Prostate gland (tissue), 2 donors: Measurements from ENCODE around the gene B2M. TPM values are rescaled to one million over a fixed set of nuclear protein-coding genes. Genes with fewer than 3 reads are reported as not detected.

Experiments
- DNase-seq: peaks from one replicate; pipeline ENCODE4 v3.0.0-alpha.2; 2019; ENCODE audit warnings: low spot score
- H3K27ac ChIP-seq, 2 donors: fragments of 200-600 bp; sonication (generic); 2 replicates each; pipeline ENCODE4 v1.5.1; 2017 to 2019
- H3K27me3 ChIP-seq: fragments of 200-600 bp; sonication (generic); replicated peaks from 2 replicates; pipeline ENCODE4 v1.5.1; 2019; ENCODE audit not compliant: insufficient read depth
- H3K36me3 ChIP-seq, 2 donors: fragments of 200-600 bp; sonication (generic); 1 replicate in 1 of 2; 2 replicates in 1 of 2; pipeline versions ENCODE4 v1.5.1 to v1.8.1; 2017 to 2019
- H3K4me1 ChIP-seq: fragments of 200-600 bp; sonication (generic); replicated peaks from 2 replicates; pipeline ENCODE4 v1.5.1; 2019
- H3K4me3 ChIP-seq, 2 donors: fragments of 200-600 bp; sonication (generic); 2 replicates each; pipeline ENCODE4 v1.5.1; 2017 to 2019
- H3K9me3 ChIP-seq: fragments of 200-600 bp; sonication (generic); 2 replicates; pipeline ENCODE4 v1.5.1; 2017
- POLR2A ChIP-seq: fragments of 450-650 bp; IDR thresholded peaks from one replicate; pipeline ENCODE4 v1.6.1; 2016; ENCODE audit warnings: antibody characterized with exemption, mild to moderate bottlenecking
- POLR2AphosphoS5 ChIP-seq: sonication (generic); formaldehyde crosslinking; IDR thresholded peaks from one replicate; pipeline ENCODE4 v1.6.1; 2017; ENCODE audit warnings: antibody characterized with exemption
- WGBS: methylation state at CpG from one replicate; pipeline ENCODE4 v1.1.5; 2018; 5-methylcytosine and 5-hydroxymethylcytosine counted together
- intact Hi-C: fragments of 100-400 bp; cut with DNase I; formaldehyde crosslinking; loops from one replicate; pipeline ENCODE4 v1.14.2; 2022
- total RNA-seq, 2 donors: library from RNA; depleted of rRNA; stranded (reverse); fragments of >200 nt; gene quantifications; one replicate each; pipeline ENCODE4 v1.1.0, GENCODE V29; 2016
- TF ChIP-seq, protein P1 (sequence below), 4 experiments: fragments of 200-600 bp in 2 of 4; fragments of 450-650 bp in 2 of 4; sonication (generic) in 2 of 4; IDR thresholded peaks; 1 replicate in 3 of 4; 2 replicates in 1 of 4; pipeline ENCODE4 v1.5.1; 2016 to 2019; ENCODE audit warnings: antibody characterized with exemption in 4 of 4, mild to moderate bottlenecking in 2 of 4, moderate library complexity in 2 of 4

The B2M gene
- total RNA-seq, 2 donors from 2014 or later: 2,014 to 2,775 TPM

DNA sequence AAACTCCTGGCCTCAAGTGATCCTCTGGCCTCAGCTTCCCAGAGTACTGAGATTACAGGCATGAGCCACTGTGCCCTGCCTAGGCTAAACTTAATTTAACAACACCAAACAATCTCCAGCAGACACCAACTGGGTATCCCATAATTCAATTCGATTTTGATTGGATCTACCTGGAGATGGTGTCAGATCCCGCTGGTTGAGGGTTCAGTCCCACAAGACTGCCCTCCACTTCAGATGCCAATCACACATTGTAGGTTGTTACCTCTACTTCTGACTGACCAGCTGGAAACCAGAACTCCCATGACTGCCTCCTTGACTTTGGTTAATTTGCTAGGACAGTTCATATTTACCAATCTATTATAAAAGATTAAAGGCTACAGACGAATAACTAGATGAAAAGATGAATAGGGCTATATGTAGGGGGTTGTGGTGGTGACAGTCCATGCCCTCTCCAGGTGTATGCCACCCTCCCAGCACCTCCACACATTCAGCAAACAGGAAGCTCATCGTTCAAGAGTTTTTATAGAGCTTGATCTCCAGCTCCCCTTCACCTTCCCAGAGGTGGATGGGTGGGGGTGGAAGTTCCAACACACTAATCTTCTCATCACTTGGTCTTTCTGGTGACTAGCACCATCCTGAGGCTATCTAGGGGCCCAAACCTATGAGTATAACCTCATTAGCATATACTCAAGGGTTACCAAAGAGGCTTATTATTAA, 9.3 kb downstream of the B2M start:
- no peaks in the 10 kb centered on the region for H3K27me3 ChIP-seq
- intact Hi-C loops: no loop called here
- TF ChIP-seq POLR2AphosphoS5 (no peak), POLR2A (no peak)
- TF ChIP-seq, protein P1, sequence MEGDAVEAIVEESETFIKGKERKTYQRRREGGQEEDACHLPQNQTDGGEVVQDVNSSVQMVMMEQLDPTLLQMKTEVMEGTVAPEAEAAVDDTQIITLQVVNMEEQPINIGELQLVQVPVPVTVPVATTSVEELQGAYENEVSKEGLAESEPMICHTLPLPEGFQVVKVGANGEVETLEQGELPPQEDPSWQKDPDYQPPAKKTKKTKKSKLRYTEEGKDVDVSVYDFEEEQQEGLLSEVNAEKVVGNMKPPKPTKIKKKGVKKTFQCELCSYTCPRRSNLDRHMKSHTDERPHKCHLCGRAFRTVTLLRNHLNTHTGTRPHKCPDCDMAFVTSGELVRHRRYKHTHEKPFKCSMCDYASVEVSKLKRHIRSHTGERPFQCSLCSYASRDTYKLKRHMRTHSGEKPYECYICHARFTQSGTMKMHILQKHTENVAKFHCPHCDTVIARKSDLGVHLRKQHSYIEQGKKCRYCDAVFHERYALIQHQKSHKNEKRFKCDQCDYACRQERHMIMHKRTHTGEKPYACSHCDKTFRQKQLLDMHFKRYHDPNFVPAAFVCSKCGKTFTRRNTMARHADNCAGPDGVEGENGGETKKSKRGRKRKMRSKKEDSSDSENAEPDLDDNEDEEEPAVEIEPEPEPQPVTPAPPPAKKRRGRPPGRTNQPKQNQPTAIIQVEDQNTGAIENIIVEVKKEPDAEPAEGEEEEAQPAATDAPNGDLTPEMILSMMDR (IDR thresholded peaks at IDR 0.05): no peak
- H3K4me3 ChIP-seq: no peak overlapping the region
- 76% methylated on average over 4 of the region's 4 CpGs for WGBS
- no peak overlapping the region for H3K27ac ChIP-seq
- no peak for DNase-seq
- H3K36me3 ChIP-seq: peaks cover 8 to 19% of the 10 kb centered on the region in 2 donors
- H3K4me1 ChIP-seq: no peaks in the 10 kb centered on the region
- H3K9me3 ChIP-seq: no peaks in the 10 kb centered on the region

DNA sequence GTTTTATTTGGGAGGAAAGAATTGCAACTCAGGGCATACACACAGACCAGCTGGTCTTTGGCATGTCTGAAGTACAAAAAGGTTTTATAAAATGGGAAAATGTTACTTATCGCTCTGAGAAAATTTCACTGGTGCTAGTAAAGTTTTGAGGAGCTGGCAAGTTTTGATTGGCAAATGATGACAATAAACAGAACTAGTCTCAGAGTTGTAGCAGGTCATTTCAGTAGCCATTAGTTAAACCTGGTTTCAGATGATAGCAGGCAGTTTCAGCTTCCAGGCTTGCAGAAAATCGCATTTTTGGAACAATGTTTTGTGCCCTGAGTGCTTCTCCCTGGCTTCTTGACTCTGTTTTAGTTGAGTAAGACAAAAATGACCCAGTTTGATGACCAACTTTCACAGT, 10.7 kb downstream of the B2M start:
- no peak overlapping the region for H3K27ac ChIP-seq
- TF ChIP-seq POLR2A: no peak
- no peak for TF ChIP-seq POLR2AphosphoS5
- TF ChIP-seq, protein P1 (IDR thresholded peaks at IDR 0.05): no peak
- WGBS: 76% methylated on average over 2 of the region's 2 CpGs

DNA sequence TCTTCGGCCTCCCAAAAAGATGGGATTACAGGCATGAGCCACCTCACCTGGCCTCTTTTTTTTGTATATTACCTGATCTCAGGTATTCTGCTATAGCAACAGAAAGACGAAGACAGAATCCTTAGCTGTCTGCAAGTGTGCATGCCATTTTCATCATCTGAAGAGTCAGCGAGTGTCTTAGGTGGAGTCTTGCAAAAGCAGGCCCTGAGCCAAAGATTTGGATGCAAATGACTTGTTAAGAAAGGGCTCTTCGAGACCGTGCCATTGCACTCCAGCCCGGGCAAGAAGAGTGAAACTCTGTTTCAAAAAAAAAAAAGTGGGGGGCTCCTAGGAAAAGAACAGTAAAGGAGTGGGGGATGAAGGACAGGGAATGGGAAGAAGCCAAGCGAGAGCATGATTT, 14.8 kb downstream of the B2M start:
- intact Hi-C loops: no loop called here
- Histone ChIP-seq H3K27ac (peak overlapping the region; percentile 0 to 29), H3K4me3 (no peak overlapping the region), H3K4me1 (no peaks in the 10 kb centered on the region), H3K36me3 (no peaks in the 10 kb centered on the region), H3K27me3 (no peaks in the 10 kb centered on the region), H3K9me3 (no peaks in the 10 kb centered on the region)
- no peak for DNase-seq
- 77% methylated on average over 7 of the region's 7 CpGs for WGBS
- TF ChIP-seq POLR2AphosphoS5 (no peak), POLR2A (no peak)
- TF ChIP-seq, protein P1 (IDR thresholded peaks at IDR 0.05): no peak

More for the DNA sequence above, 10.7 kb downstream of the B2M start:
- Histone ChIP-seq H3K4me1 (no peaks in the 10 kb centered on the region), H3K4me3 (no peak overlapping the region), H3K36me3 (peaks cover 5 to 8% of the 10 kb centered on the region in 2 donors), H3K27me3 (no peaks in the 10 kb centered on the region), H3K9me3 (no peaks in the 10 kb centered on the region)
- intact Hi-C loops: no loop called here
- DNase-seq: no peak

DNA sequence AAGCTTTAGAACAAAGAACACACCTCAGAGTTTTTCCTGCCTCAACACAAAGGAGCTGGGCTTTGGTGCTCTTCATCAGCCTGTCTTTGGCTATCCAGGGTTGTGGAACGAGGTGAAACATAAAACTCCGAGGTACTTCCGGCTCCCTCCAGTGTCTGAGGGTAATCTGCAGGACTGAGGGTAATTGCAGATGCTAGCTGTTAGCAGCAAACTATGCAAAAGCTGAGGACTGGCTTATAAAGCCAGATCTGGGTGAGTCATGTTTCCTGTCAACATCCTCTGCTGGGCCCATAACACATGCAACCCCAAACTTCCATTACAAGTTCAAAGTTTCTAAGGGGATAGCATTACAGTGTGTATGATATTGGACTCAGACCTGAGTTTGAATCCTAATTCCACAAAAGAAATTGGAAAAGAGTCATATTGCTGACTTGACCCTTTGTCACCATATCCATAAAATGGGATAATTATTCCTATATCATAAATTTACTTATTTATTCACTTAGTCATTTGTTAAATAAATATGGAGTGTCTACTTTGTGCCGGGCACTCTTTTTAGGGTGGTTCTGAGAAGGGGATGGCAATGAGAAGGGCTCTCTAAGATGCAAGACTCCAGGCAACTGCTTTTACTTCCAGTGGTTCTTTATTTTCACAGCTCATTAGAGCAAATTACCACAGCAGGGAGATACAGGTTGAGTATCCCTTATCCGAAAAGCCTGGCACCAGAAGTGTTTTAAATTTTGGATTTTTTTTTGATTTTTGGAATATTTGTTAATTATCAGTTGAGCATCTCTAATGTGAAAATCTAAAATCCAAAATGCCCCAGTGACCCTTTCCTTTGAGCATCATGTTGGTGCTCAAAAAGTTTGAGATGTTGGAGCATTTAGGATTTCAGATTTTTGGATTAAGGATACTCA, 15.5 kb downstream of the B2M start:
- H3K4me3 ChIP-seq: no peak overlapping the region
- TF ChIP-seq POLR2A: no peak
- TF ChIP-seq POLR2AphosphoS5: peak; percentile 58
- TF ChIP-seq, protein P1 (IDR thresholded peaks at IDR 0.05): no peak
- intact Hi-C loops: no loop called here

More for the DNA sequence above, 15.5 kb downstream of the B2M start:
- WGBS: 61% methylated on average over 5 of the region's 5 CpGs
- Histone ChIP-seq H3K36me3 (no peaks in the 10 kb centered on the region), H3K9me3 (no peaks in the 10 kb centered on the region), H3K4me1 (no peaks in the 10 kb centered on the region), H3K27me3 (no peaks in the 10 kb centered on the region), H3K27ac (peak overlapping the region; percentile 13 to 29)
- DNase-seq: peak; percentile 33
